HepG2 (cell line): ENCODE data around the gene SDK2. TPM values are rescaled to one million over a fixed set of nuclear protein-coding genes. Genes with fewer than 3 reads are reported as not detected.

Experiments used
- ATAC-seq: fragments of 200-7000 bp; cut with Tn5 transposase; 3 replicates; pipeline ENCODE4 v1.9.1; 2020; ENCODE audit warnings: mild to moderate bottlenecking, moderate library complexity
- BruUV-seq: library from RNA; stranded (reverse); fragments of 400-500 nt; replicated peaks from 2 replicates; lab custom pipeline; 2021; lab: Mats Ljungman, UMichigan
- CTCF ChIA-PET: fragments of 300-600 bp; formaldehyde crosslinking; extraction: SDS; loops from one replicate; lab custom pipeline; 2021; ENCODE audit warnings: low total read pairs, inconsistent platforms, low intra/inter-chr PET ratio; lab: Yijun Ruan, JAX
- POLR2A ChIA-PET: fragments of 350-600 bp; sonication (Branson Sonifier 250); formaldehyde crosslinking; loops from one replicate; lab custom pipeline; 2020; ENCODE audit warnings: antibody characterized with exemption, inconsistent platforms; lab: Yijun Ruan, JAX
- DNase-seq: peaks from one replicate; pipeline ENCODE4 v3.0.0-alpha.2; 2015; ENCODE audit warnings: low spot score
- FAIRE-seq: peaks from 3 replicates; lab custom pipeline; 2011; peaks lifted over from hg19 to GRCh38; lab: Jason Lieb, UNC
- H2AFZ ChIP-seq: one replicate; pipeline ENCODE4 v1.6.1; 2011; ENCODE audit warnings: low read length, inconsistent platforms
- H3K27ac ChIP-seq: fragments of 300-600 bp; 3 replicates; pipeline ENCODE4 v1.8.0; 2011; ENCODE audit warnings: mixed run types, mild to moderate bottlenecking, mixed read lengths, low read length, inconsistent platforms; ENCODE audit not compliant: insufficient read depth; ENCODE audit errors: extremely low read length
- H3K27me3 ChIP-seq, 2 experiments: fragments of 200-600 bp in 1 of 2; 2 replicates in 1 of 2; 3 replicates in 1 of 2; pipeline versions ENCODE4 v1.6.0 to v1.8.0; 2011; ENCODE audit warnings: low read length in 2 of 2, mild to moderate bottlenecking in 2 of 2, moderate library complexity in 2 of 2, inconsistent platforms in 1 of 2; ENCODE audit not compliant: insufficient read depth in 2 of 2, control insufficient read depth in 1 of 2
- H3K36me3 ChIP-seq, 2 experiments: fragments of 200-600 bp in 1 of 2; replicated peaks in 1 of 2; 2 replicates in 1 of 2; 3 replicates in 1 of 2; pipeline versions ENCODE4 v1.5.1 to v1.8.0; 2011; ENCODE audit warnings: low read length in 2 of 2, inconsistent platforms in 1 of 2; ENCODE audit not compliant: insufficient read depth in 2 of 2, control insufficient read depth in 1 of 2
- H3K4me1 ChIP-seq: 2 replicates; pipeline ENCODE4 v1.5.1; 2012; ENCODE audit warnings: low read length, inconsistent platforms; ENCODE audit not compliant: insufficient read depth
- H3K4me2 ChIP-seq: 2 replicates; pipeline ENCODE4 v1.6.0; 2011; ENCODE audit warnings: low read depth, low read length, inconsistent platforms
- H3K4me3 ChIP-seq, 3 experiments: fragments of 200-600 bp in 1 of 3; sonication (generic), shearing (Covaris generic) in 1 of 3; replicated peaks in 1 of 3; 2 replicates each; pipeline ENCODE4 v1.5.1; 2011 to 2016; ENCODE audit warnings: low read length in 3 of 3, inconsistent platforms in 2 of 3, low read depth in 2 of 3, mild to moderate bottlenecking in 2 of 3, control low read depth in 1 of 3, mixed read lengths in 1 of 3; ENCODE audit not compliant: insufficient read depth in 1 of 3
- H3K79me2 ChIP-seq: one replicate; pipeline ENCODE4 v1.6.1; 2011; ENCODE audit warnings: low read length, inconsistent platforms; ENCODE audit not compliant: insufficient read depth
- H3K9ac ChIP-seq: 2 replicates; pipeline ENCODE4 v1.6.0; 2011; ENCODE audit warnings: mild to moderate bottlenecking, low read depth, low read length, inconsistent platforms; ENCODE audit not compliant: insufficient read depth
- H3K9me3 ChIP-seq: 2 replicates; pipeline ENCODE4 v1.5.1; 2012; ENCODE audit warnings: mild to moderate bottlenecking, low read length
- H4K20me1 ChIP-seq: 2 replicates; pipeline ENCODE4 v1.6.0; 2011; ENCODE audit warnings: inconsistent platforms, mild to moderate bottlenecking, low read length, moderate library complexity; ENCODE audit not compliant: insufficient read depth
- CBX2 ChIP-seq, 2 experiments: fragments of 200-600 bp in 1 of 2; sonication (generic); formaldehyde crosslinking in 1 of 2; IDR thresholded peaks; 2 replicates each; pipeline versions ENCODE4 v1.7.0 to v1.8.1; 2018 to 2022; ENCODE audit warnings: low read depth in 2 of 2, low read length in 1 of 2, mild to moderate bottlenecking in 1 of 2, missing genetic modification reagents in 1 of 2
- CEBPG ChIP-seq: IDR thresholded peaks from 2 replicates; pipeline ENCODE4 v1.6.1; 2016
- KDM4B ChIP-seq: sonication (generic); formaldehyde crosslinking; IDR thresholded peaks from 2 replicates; pipeline ENCODE4 v1.4.0; 2020; ENCODE audit warnings: missing genetic modification reagents
- KDM5B ChIP-seq: sonication (generic); formaldehyde crosslinking; IDR thresholded peaks from 2 replicates; pipeline ENCODE4 v1.4.0; 2020; ENCODE audit warnings: missing genetic modification reagents, mild to moderate bottlenecking, borderline replicate concordance
- ZNF350 ChIP-seq: sonication (generic); formaldehyde crosslinking; IDR thresholded peaks from 2 replicates; pipeline ENCODE4 v1.4.0; 2020; ENCODE audit warnings: mild to moderate bottlenecking, low read depth, missing genetic modification reagents, borderline replicate concordance
- ZNF646 ChIP-seq: sonication (generic); formaldehyde crosslinking; IDR thresholded peaks from 2 replicates; pipeline ENCODE4 v1.9.0; 2021; ENCODE audit warnings: mild to moderate bottlenecking, missing genetic modification reagents
- ZNF713 ChIP-seq: sonication (generic); formaldehyde crosslinking; IDR thresholded peaks from 2 replicates; pipeline ENCODE4 v1.4.0; 2020; ENCODE audit warnings: mild to moderate bottlenecking, missing genetic modification reagents
- WGBS: methylation state at CpG from one replicate; pipeline ENCODE4 v1.1.6; 2017; ENCODE audit warnings: low lambda C conversion rate; 5-methylcytosine and 5-hydroxymethylcytosine counted together
- in situ Hi-C: cut with HindIII; loops from 2 replicates; pipeline ENCODE4 v1.10.0; 2017; ENCODE audit warnings: low pct_unique_long_range_greater_than_20kb; ENCODE audit not compliant: extremely low pct_ligation_motif_present
- intact Hi-C: fragments of 100-400 bp; cut with micrococcal nuclease; formaldehyde crosslinking; loops from one replicate; pipeline ENCODE4 v1.10.0; 2022; ENCODE audit not compliant: unreplicated experiment
- polyA plus RNA-seq, 8 experiments: library from polyadenylated mRNA; depleted of rRNA in 3 of 8; stranded (reverse) in 7 of 8; unstranded in 1 of 8; fragments of >200 nt; fragmentation: Illumina TruSeq in 4 of 8; extraction: Trizol in 4 of 8; gene quantifications; 2 replicates each; pipeline versions ENCODE4 v1.2.1 to v1.2.3, GENCODE V29; 2011 to 2016; ENCODE audit warnings: low read depth in 4 of 8, missing spikeins in 1 of 8, mixed read lengths in 1 of 8; ENCODE audit not compliant: insufficient read depth in 1 of 8
- total RNA-seq, 5 experiments: library from RNA; depleted of rRNA; stranded (reverse); fragments of >200 nt; fragmentation: Illumina TruSeq; extraction: Trizol; gene quantifications; 2 replicates each; pipeline ENCODE4 v1.2.3, GENCODE V29; 2016; ENCODE audit warnings: low read depth in 1 of 5

The SDK2 gene
- total and polyA plus RNA-seq, 2 of the 13 experiments (the other 11 are each of a cell fraction or from before 2014, with no cell fraction given): not detected

GRCh38 chr17:73464447-73464846 lies 179.8 kb downstream of the SDK2 start:
- Histone ChIP-seq H3K9ac (no peak overlapping the region), H4K20me1 (no peaks in the 10 kb centered on the region), H3K4me3 (no peak overlapping the region), H3K36me3 (no peaks in the 10 kb centered on the region), H3K4me2 (no peak overlapping the region), H3K27ac (no peak overlapping the region), H3K79me2 (no peaks in the 10 kb centered on the region), H2AFZ (no peak overlapping the region), H3K4me1 (no peaks in the 10 kb centered on the region), H3K27me3 (peaks cover 0 to 34% of the 10 kb centered on the region in 2 experiments; a peak in 4 of 5 replicates), H3K9me3 (no peaks in the 10 kb centered on the region)
- TF ChIP-seq ZNF713 (CRISPR knock-in tag) (no peak), CBX2 (IDR thresholded peaks at IDR 0.05; ENCODE audit: low read depth, low read length) (no peak), CBX2 (CRISPR knock-in tag; IDR thresholded peaks at IDR 0.05; ENCODE audit: low read depth) (no peak), ZNF350 (CRISPR knock-in tag) (no peak), CEBPG (CRISPR knock-in tag) (no peak), KDM5B (CRISPR knock-in tag) (no peak), ZNF646 (no peak), KDM4B (CRISPR knock-in tag) (no peak)
- DNase-seq (no peak), FAIRE-seq (no peak), ATAC-seq (no peak)
- CTCF ChIA-PET: no interaction called here
- no TSS peak for BruUV-seq
- POLR2A ChIA-PET: no interaction called here
- in situ Hi-C loops (no loop called here), intact Hi-C loops (no loop called here)
- 8% methylated on average over 4 of the region's 4 CpGs for WGBS
